WTC11 (cell line): ENCODE results near the gene TTR.

ENCODE experiments used
- CREB1 ChIP-seq: sonication (generic); formaldehyde crosslinking; IDR thresholded peaks from 2 replicates; pipeline ENCODE4 v1.8.0; 2023; ENCODE audit warnings: mild to moderate bottlenecking, missing genetic modification reagents
- ETV6 ChIP-seq: sonication (generic); formaldehyde crosslinking; IDR thresholded peaks from 2 replicates; pipeline ENCODE4 v1.8.1; 2022; ENCODE audit warnings: mild to moderate bottlenecking, missing genetic modification reagents
- MYBL2 ChIP-seq: sonication (generic); formaldehyde crosslinking; IDR thresholded peaks from 2 replicates; pipeline ENCODE4 v1.8.1; 2023; ENCODE audit warnings: mild to moderate bottlenecking, moderate library complexity, missing genetic modification reagents
- NFATC4 ChIP-seq: fragments of 250-450 bp; sonication (Bioruptor Pico); IDR thresholded peaks from 2 replicates; pipeline ENCODE4 v1.9.0; 2021; ENCODE audit warnings: mild to moderate bottlenecking
- SMAD3 ChIP-seq: sonication (generic); formaldehyde crosslinking; IDR thresholded peaks from 2 replicates; pipeline ENCODE4 v1.8.0; 2022; ENCODE audit warnings: missing genetic modification reagents, mild to moderate bottlenecking, borderline replicate concordance
- TEAD4 ChIP-seq: sonication (generic); formaldehyde crosslinking; IDR thresholded peaks from 2 replicates; pipeline ENCODE4 v1.8.0; 2022; ENCODE audit warnings: mild to moderate bottlenecking, missing genetic modification reagents
- ZBTB21 ChIP-seq: sonication (generic); formaldehyde crosslinking; IDR thresholded peaks from 2 replicates; pipeline ENCODE4 v1.8.1; 2023; ENCODE audit warnings: mild to moderate bottlenecking, missing genetic modification reagents, borderline replicate concordance
- TF ChIP-seq, protein P1 (sequence below): sonication (generic); formaldehyde crosslinking; conservative IDR thresholded peaks from 2 replicates; pipeline ENCODE4 v1.8.1; 2022; ENCODE audit warnings: mild to moderate bottlenecking, missing genetic modification reagents
- TF ChIP-seq, protein P2 (sequence below): fragments of 200-600 bp; IDR thresholded peaks from 2 replicates; pipeline ENCODE4 v1.8.0; 2022; ENCODE audit warnings: antibody characterized with exemption
- TF ChIP-seq, protein P3 (sequence below): sonication (generic); formaldehyde crosslinking; IDR thresholded peaks from 2 replicates; pipeline ENCODE4 v1.8.0; 2022; ENCODE audit warnings: missing genetic modification reagents
- TF ChIP-seq, protein P4 (sequence below): sonication (generic); formaldehyde crosslinking; IDR thresholded peaks from 2 replicates; pipeline ENCODE4 v1.8.0; 2022; ENCODE audit warnings: mild to moderate bottlenecking, missing genetic modification reagents
- TF ChIP-seq, protein P5 (sequence below): sonication (generic); formaldehyde crosslinking; IDR thresholded peaks from 2 replicates; pipeline ENCODE4 v1.8.0; 2022; ENCODE audit warnings: mild to moderate bottlenecking, missing genetic modification reagents

DNA sequence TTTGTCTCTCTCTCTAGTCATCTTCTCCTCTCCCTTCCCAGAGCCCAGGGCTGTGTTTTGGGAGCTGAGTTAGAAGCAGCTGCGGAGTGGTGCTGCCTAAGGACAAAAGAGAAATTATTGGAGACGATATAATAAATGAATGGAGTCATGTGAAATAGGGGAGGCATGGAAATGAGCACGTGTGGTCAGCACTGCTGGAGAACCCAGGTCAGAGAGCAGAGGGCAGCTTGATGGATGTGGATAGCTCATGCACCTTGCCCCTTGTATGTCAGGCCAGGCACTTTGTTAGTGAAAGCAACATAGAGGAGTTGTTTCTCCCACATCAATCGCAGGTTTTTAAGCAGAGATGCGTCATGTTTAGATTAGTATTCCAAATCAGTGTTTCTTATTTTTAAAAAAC lies 15.7 kb downstream of the TTR start:
- TF ChIP-seq, protein P1, sequence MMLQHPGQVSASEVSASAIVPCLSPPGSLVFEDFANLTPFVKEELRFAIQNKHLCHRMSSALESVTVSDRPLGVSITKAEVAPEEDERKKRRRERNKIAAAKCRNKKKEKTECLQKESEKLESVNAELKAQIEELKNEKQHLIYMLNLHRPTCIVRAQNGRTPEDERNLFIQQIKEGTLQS: no peak
- TF ChIP-seq, protein P2, sequence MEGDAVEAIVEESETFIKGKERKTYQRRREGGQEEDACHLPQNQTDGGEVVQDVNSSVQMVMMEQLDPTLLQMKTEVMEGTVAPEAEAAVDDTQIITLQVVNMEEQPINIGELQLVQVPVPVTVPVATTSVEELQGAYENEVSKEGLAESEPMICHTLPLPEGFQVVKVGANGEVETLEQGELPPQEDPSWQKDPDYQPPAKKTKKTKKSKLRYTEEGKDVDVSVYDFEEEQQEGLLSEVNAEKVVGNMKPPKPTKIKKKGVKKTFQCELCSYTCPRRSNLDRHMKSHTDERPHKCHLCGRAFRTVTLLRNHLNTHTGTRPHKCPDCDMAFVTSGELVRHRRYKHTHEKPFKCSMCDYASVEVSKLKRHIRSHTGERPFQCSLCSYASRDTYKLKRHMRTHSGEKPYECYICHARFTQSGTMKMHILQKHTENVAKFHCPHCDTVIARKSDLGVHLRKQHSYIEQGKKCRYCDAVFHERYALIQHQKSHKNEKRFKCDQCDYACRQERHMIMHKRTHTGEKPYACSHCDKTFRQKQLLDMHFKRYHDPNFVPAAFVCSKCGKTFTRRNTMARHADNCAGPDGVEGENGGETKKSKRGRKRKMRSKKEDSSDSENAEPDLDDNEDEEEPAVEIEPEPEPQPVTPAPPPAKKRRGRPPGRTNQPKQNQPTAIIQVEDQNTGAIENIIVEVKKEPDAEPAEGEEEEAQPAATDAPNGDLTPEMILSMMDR: no peak
- TF ChIP-seq, protein P3, sequence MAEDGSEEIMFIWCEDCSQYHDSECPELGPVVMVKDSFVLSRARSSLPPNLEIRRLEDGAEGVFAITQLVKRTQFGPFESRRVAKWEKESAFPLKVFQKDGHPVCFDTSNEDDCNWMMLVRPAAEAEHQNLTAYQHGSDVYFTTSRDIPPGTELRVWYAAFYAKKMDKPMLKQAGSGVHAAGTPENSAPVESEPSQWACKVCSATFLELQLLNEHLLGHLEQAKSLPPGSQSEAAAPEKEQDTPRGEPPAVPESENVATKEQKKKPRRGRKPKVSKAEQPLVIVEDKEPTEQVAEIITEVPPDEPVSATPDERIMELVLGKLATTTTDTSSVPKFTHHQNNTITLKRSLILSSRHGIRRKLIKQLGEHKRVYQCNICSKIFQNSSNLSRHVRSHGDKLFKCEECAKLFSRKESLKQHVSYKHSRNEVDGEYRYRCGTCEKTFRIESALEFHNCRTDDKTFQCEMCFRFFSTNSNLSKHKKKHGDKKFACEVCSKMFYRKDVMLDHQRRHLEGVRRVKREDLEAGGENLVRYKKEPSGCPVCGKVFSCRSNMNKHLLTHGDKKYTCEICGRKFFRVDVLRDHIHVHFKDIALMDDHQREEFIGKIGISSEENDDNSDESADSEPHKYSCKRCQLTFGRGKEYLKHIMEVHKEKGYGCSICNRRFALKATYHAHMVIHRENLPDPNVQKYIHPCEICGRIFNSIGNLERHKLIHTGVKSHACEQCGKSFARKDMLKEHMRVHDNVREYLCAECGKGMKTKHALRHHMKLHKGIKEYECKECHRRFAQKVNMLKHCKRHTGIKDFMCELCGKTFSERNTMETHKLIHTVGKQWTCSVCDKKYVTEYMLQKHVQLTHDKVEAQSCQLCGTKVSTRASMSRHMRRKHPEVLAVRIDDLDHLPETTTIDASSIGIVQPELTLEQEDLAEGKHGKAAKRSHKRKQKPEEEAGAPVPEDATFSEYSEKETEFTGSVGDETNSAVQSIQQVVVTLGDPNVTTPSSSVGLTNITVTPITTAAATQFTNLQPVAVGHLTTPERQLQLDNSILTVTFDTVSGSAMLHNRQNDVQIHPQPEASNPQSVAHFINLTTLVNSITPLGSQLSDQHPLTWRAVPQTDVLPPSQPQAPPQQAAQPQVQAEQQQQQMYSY: no peak
- no peak for TF ChIP-seq TEAD4 (CRISPR knock-in tag)
- TF ChIP-seq ZBTB21 (CRISPR knock-in tag): no peak
- TF ChIP-seq SMAD3 (CRISPR knock-in tag): no peak
- no peak for TF ChIP-seq CREB1 (CRISPR knock-in tag)
- TF ChIP-seq ETV6 (CRISPR knock-in tag): no peak
- TF ChIP-seq MYBL2 (CRISPR knock-in tag): no peak
- TF ChIP-seq, protein P4, sequence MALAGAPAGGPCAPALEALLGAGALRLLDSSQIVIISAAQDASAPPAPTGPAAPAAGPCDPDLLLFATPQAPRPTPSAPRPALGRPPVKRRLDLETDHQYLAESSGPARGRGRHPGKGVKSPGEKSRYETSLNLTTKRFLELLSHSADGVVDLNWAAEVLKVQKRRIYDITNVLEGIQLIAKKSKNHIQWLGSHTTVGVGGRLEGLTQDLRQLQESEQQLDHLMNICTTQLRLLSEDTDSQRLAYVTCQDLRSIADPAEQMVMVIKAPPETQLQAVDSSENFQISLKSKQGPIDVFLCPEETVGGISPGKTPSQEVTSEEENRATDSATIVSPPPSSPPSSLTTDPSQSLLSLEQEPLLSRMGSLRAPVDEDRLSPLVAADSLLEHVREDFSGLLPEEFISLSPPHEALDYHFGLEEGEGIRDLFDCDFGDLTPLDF: no peak
- TF ChIP-seq, protein P5, sequence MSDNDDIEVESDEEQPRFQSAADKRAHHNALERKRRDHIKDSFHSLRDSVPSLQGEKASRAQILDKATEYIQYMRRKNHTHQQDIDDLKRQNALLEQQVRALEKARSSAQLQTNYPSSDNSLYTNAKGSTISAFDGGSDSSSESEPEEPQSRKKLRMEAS (CRISPR knock-in tag): no peak
- TF ChIP-seq NFATC4: no peak
